ENCODE data around the gene MEN1.

Gene MEN1

DNA sequence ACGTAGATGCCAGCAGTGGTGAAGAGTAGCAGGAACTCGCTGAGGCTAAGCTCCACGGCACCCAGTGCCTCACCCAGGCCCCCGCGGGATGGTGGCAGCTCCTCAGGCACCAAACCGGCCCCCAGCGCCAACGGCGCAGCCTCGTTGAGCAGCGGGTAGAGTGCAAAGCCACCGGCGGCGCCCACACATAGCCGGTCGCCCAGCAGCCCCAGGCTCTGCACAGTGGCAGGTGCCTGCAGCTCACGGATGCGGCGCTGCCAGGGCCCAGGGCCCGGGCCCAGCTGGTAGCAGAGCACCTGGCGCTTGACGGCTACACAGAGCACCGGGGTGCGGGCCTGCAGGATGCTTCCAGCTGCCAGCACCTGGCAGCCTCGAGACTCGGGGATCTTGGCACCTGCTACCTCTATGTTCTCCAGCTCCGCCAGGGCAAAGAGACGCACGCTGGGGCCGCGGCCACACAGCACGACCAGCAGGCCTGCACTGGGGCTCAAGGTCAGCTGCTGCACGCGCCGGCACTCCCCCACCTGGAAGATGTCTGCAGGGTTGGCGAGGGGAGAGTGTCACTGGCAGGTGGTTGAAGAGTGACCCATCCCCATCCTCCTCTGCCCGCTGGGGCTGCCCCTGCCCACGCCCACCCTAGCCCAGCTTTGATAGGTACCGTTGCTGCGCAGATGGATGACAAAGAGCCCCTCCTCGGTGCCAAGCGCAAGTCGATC is 19.3 kb upstream of the MEN1 start:
- no peak for TF ChIP-seq CREB1 (IDR thresholded peaks at IDR 0.05; ENCODE audit: low read depth)
- TF ChIP-seq, protein P1, sequence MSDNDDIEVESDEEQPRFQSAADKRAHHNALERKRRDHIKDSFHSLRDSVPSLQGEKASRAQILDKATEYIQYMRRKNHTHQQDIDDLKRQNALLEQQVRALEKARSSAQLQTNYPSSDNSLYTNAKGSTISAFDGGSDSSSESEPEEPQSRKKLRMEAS (IDR thresholded peaks at IDR 0.05), result no peak
- TF ChIP-seq ZBTB7A (IDR thresholded peaks at IDR 0.05; ENCODE audit: low read depth), result no peak
- TF ChIP-seq YY1 (IDR thresholded peaks at IDR 0.05; ENCODE audit: low read depth), result no peak
- no peak for TF ChIP-seq TAF1 (IDR thresholded peaks at IDR 0.05; ENCODE audit: low read depth)
- no peak for TF ChIP-seq RAD21 (IDR thresholded peaks at IDR 0.05; ENCODE audit: low read depth)
- TF ChIP-seq EP300 (IDR thresholded peaks at IDR 0.05; ENCODE audit: borderline replicate concordance), result no peak
- TF ChIP-seq, protein P2, sequence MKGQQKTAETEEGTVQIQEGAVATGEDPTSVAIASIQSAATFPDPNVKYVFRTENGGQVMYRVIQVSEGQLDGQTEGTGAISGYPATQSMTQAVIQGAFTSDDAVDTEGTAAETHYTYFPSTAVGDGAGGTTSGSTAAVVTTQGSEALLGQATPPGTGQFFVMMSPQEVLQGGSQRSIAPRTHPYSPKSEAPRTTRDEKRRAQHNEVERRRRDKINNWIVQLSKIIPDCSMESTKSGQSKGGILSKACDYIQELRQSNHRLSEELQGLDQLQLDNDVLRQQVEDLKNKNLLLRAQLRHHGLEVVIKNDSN (IDR thresholded peaks at IDR 0.05), result no peak
- TF ChIP-seq EGR1 (IDR thresholded peaks at IDR 0.05), result no peak
- TF ChIP-seq TEAD4 (IDR thresholded peaks at IDR 0.05), result no peak
- TF ChIP-seq, protein P3, sequence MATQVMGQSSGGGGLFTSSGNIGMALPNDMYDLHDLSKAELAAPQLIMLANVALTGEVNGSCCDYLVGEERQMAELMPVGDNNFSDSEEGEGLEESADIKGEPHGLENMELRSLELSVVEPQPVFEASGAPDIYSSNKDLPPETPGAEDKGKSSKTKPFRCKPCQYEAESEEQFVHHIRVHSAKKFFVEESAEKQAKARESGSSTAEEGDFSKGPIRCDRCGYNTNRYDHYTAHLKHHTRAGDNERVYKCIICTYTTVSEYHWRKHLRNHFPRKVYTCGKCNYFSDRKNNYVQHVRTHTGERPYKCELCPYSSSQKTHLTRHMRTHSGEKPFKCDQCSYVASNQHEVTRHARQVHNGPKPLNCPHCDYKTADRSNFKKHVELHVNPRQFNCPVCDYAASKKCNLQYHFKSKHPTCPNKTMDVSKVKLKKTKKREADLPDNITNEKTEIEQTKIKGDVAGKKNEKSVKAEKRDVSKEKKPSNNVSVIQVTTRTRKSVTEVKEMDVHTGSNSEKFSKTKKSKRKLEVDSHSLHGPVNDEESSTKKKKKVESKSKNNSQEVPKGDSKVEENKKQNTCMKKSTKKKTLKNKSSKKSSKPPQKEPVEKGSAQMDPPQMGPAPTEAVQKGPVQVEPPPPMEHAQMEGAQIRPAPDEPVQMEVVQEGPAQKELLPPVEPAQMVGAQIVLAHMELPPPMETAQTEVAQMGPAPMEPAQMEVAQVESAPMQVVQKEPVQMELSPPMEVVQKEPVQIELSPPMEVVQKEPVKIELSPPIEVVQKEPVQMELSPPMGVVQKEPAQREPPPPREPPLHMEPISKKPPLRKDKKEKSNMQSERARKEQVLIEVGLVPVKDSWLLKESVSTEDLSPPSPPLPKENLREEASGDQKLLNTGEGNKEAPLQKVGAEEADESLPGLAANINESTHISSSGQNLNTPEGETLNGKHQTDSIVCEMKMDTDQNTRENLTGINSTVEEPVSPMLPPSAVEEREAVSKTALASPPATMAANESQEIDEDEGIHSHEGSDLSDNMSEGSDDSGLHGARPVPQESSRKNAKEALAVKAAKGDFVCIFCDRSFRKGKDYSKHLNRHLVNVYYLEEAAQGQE (IDR thresholded peaks at IDR 0.05; ENCODE audit: low read depth), result no peak
- no peak for TF ChIP-seq CEBPB (IDR thresholded peaks at IDR 0.05)
- TF ChIP-seq TCF12 (IDR thresholded peaks at IDR 0.05; ENCODE audit: low read depth), result no peak
- no peak for TF ChIP-seq NFIC (IDR thresholded peaks at IDR 0.05)

DNA sequence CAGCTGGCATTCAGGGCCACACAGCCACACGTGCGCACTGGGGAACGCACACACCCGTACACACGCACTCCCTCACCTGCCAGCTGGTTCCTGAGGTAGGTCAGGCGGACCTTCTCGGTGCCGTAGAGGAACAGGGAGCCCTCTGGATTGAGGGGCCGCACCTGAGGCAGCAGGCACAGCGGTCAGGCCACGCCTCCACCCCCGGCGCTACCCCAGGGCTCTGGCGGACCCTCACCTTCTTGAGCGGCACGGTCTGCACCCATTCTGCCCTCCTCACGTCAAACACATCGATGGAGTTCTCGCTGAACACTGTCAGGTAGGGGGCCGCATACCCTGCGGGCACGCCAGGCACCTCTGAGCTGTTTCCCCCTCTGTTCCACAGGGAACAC is 17.1 kb upstream of the MEN1 start:
- TF ChIP-seq TAF1 (IDR thresholded peaks at IDR 0.05; ENCODE audit: low read depth) (no peak), ZBTB7A (IDR thresholded peaks at IDR 0.05; ENCODE audit: low read depth) (no peak), NFIC (IDR thresholded peaks at IDR 0.05) (no peak), EP300 (IDR thresholded peaks at IDR 0.05; ENCODE audit: borderline replicate concordance) (no peak), EGR1 (IDR thresholded peaks at IDR 0.05) (no peak), RAD21 (IDR thresholded peaks at IDR 0.05; ENCODE audit: low read depth) (no peak), TCF12 (IDR thresholded peaks at IDR 0.05; ENCODE audit: low read depth) (no peak)
- TF ChIP-seq, protein P1 (IDR thresholded peaks at IDR 0.05), result no peak

DNA sequence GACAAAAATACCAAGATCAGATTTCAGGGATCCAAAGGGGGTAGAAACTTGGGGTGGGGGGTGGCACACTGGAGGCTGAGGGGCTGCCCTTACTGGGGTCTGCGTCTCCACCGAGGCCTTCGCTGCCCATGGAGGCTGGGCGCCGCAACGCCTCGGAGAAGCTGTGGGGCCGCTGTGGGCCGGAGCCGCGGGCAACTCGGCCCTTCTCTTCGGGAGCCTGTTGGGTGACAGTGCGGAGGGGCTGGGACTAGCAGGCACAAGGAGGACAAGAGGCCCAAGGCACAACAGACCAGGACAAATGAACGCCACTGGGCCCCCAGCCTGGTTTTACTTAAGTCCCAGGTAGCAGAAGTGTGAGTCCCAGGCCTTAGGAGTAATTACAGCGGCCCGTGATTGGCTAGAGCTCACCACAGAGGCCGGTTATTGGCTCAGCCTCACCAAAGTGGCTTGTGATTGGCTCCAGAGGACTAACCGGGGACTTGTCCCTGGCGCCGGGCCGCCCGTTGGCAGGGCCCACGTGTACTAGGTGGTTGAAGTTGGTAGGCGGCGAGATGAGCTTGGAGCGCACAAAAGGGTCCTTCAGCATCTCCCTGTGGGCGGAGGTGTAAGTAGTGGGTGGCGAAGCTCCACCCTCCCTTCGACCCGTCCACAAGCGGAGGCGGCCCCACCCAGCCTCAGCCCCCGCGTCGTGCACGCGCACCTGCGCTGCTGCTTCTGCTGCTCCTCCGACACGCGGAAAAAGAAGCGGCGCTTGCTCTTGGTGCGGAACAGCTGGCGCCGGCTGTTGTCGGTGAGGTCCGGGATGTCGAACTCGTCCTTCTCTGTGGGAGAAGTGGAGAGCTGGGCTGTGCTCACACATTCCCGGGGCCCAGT is 16.5 kb upstream of the MEN1 start:
- no peak for TF ChIP-seq CEBPB (IDR thresholded peaks at IDR 0.05)
- TF ChIP-seq, protein P1 (IDR thresholded peaks at IDR 0.05), result no peak
- TF ChIP-seq, protein P2 (IDR thresholded peaks at IDR 0.05), result no peak

DNA sequence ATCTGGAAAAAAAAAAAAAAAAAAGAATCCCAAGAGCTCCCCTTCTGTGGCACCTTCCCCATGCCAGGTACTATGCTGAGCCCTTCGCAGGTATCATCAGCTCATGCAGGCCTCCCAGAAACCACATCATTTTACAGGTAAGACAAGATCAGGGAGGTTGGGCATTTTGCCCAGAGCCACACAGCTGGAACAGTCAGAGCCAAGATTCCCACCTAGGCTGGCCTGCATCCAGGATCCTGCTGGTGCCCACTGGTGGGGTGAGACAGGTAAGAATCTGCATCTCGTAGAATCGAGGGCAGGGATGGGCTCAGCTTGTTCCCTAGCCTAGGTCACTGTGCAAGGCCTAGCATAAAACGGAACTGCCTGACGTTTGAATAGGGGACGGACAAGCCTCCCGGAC is 15.7 kb upstream of the MEN1 start:
- TF ChIP-seq, protein P2 (IDR thresholded peaks at IDR 0.05), result no peak
- TF ChIP-seq, protein P3 (IDR thresholded peaks at IDR 0.05; ENCODE audit: low read depth), result no peak
- TF ChIP-seq EGR1 (IDR thresholded peaks at IDR 0.05), result no peak
- no peak for TF ChIP-seq FOXM1 (IDR thresholded peaks at IDR 0.05; ENCODE audit: borderline replicate concordance, low read depth)
- TF ChIP-seq NFIC (IDR thresholded peaks at IDR 0.05), result peak; percentile 69

DNA sequence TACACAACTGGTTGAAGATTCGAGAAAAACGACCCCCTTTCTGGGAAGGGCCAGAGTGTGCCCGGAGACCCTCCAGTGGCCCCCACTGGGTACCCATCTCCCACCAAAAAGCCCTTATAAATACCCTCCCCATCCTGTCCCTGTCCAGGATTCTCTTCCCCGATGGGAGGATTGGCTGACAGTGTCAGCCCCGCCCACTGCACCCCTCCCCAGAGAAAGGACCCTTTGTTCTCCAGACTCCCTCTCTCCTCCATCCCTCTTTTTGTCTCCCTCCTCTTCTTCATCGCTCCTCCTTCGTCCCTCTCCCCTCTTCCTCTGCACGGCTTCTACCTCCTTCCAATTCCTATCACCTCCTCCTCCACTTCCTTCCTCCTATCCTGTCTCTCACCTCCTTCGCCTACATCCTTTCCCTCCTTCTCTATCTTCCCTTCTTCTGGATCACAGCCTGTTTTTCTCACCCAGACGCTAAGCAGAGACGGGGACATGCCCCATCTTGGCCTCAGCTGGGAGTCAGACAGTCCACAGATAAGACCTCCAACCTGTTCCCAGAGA is 13.3 kb upstream of the MEN1 start:
- TF ChIP-seq NFIC (IDR thresholded peaks at IDR 0.05) (no peak), EP300 (IDR thresholded peaks at IDR 0.05; ENCODE audit: borderline replicate concordance) (no peak), YY1 (IDR thresholded peaks at IDR 0.05; ENCODE audit: low read depth) (no peak), EGR1 (IDR thresholded peaks at IDR 0.05) (no peak), TEAD4 (IDR thresholded peaks at IDR 0.05) (no peak), RAD21 (IDR thresholded peaks at IDR 0.05; ENCODE audit: low read depth) (no peak), CEBPB (IDR thresholded peaks at IDR 0.05) (no peak), ZBTB7A (IDR thresholded peaks at IDR 0.05; ENCODE audit: low read depth) (no peak), FOXM1 (IDR thresholded peaks at IDR 0.05; ENCODE audit: borderline replicate concordance, low read depth) (no peak), CREB1 (IDR thresholded peaks at IDR 0.05; ENCODE audit: low read depth) (no peak), TAF1 (IDR thresholded peaks at IDR 0.05; ENCODE audit: low read depth) (no peak), TCF12 (IDR thresholded peaks at IDR 0.05; ENCODE audit: low read depth) (no peak)
- TF ChIP-seq, protein P3 (IDR thresholded peaks at IDR 0.05; ENCODE audit: low read depth), result no peak
- TF ChIP-seq, protein P1 (IDR thresholded peaks at IDR 0.05), result no peak
- TF ChIP-seq, protein P2 (IDR thresholded peaks at IDR 0.05), result no peak

Data from Ishikawa (cell line).